Measurements from ENCODE around the gene PPIH.
"Not testable (repeated sequence)": the region's sequence is repeated elsewhere in the genome, so short reads cannot be mapped to it uniquely, and the experiment has no call there.

PPIH gene

DNA sequence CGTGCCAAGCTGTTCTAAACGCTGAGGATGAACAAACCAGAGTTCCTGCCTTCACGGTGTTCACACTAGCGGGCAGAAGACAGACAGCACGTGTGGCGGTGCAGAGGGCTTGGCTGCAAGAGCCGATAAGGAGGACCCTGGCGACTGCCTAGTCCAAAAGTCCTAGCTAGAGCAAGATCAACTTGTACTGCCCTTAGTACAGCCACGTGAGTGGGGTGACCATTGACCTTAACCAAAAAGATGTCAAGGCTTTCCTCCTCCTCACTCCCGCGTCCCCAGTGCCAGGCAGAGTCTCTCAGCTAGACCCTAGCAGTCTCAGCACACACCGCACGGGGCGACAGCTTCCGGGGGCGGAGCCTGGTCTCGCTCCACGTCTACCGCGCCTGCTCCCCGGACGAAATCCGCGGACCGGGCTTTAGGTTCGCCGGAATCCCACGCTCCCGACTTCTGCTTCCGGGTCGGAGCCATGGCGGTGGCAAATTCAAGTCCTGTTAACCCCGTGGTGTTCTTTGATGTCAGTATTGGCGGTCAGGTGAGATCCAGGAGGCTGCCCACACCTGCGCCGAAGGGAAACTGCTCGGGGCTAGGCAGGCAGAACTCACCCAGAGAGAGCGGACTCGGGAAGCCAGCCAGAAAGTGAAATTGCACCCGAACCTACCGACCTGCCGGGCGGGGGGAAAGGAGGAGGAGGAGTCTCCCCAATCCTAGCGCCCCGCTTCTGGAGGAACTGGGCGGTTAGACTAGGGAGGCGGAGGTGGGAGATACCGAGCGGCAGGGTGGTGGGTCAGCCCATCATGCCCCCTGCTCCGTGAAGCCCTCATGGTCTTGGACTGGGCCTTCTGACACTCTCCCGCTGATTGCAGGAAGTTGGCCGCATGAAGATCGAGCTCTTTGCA is at the start of gene PPIH:
Gene PPIH, plus strand, starts transcription at position 443 of the 896 bp plus-strand sequence. Its CDS starts 24 bp downstream, at position 467.
- POLR2A ChIA-PET, result interaction anchor here (0.7 to 2.8 kb wide), 21 partner anchors 8 to 398 kb away, joined by 3 to 32 read pairs (median 4); partner anchors contain the start of genes C1orf50, P3H1 and YBX1

DNA sequence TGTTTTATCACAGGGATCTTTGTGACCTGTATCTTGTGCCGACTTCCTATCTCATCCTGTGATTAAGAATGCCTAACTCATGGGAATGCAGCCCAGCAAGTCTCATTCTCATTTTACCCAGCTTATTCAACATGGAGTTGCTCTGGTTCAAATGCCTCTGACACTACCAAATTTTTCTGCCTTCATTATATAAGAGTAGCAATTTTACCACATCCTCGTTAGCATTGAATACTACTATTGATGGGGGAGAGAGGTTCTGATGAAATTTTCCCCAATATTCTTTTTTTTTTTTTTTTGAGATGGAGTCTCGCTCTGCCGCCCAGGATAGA is 44.5 kb upstream of the PPIH start:
- TF ChIP-seq FOXM1 (IDR thresholded peaks at IDR 0.05; ENCODE audit: borderline replicate concordance) (no peak), ARNT (IDR thresholded peaks at IDR 0.05) (no peak), L3MBTL2 (conservative IDR thresholded peaks at IDR 0.05) (no peak)
- ChIA-PET POLR2A (no interaction called here), CTCF (no interaction called here)
- DNase-seq (ENCODE audit: extremely low spot score), result no peak

More for the DNA sequence above, at the start of gene PPIH:
- CTCF ChIA-PET, result no interaction called here
- peak; percentile 96 for DNase-seq (ENCODE audit: extremely low spot score)
- TF ChIP-seq LEF1 (IDR thresholded peaks at IDR 0.05; ENCODE audit: borderline replicate concordance) (peak; percentile 84), FOXM1 (IDR thresholded peaks at IDR 0.05; ENCODE audit: borderline replicate concordance) (no peak), FOXK2 (IDR thresholded peaks at IDR 0.05) (no peak), ELF4 (IDR thresholded peaks at IDR 0.05) (peak; percentile 78; the same call in 1 of the 2 replicates), L3MBTL2 (conservative IDR thresholded peaks at IDR 0.05) (peak; percentile 98), CTBP1 (IDR thresholded peaks at IDR 0.05; ENCODE audit: borderline replicate concordance) (no peak), SP1 (IDR thresholded peaks at IDR 0.05) (no peak)

DNA sequence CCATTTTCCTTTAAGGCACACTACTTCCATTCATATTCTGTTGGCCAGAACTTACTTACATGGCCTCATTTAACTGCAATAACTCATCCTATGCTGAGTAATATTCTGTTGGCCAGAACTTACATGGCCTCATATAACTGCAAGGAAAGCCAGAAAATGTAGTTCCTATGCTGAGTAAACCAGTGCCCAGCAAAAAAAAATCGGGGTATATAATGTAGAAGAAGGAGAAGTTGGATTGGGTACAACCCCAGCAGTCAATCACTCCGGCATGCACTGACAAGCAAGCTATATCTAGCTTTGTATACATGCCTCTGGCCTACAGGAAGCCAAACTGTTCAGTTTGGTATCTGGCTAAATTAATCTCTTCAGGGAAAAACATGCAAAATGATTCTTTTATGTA is 39.4 kb upstream of the PPIH start:
- no peak for DNase-seq (ENCODE audit: extremely low spot score)
- ChIA-PET POLR2A (no interaction called here), CTCF (no interaction called here)
- no peak for TF ChIP-seq ARNT (IDR thresholded peaks at IDR 0.05)
- no peak for TF ChIP-seq TARDBP (IDR thresholded peaks at IDR 0.05)
- TF ChIP-seq LEF1 (IDR thresholded peaks at IDR 0.05; ENCODE audit: borderline replicate concordance), result no peak
- TF ChIP-seq ZNF384 (IDR thresholded peaks at IDR 0.05), result no peak
- TF ChIP-seq CTBP1 (IDR thresholded peaks at IDR 0.05; ENCODE audit: borderline replicate concordance), result no peak
- TF ChIP-seq SP1 (IDR thresholded peaks at IDR 0.05), result no peak
- TF ChIP-seq FOXM1 (IDR thresholded peaks at IDR 0.05; ENCODE audit: borderline replicate concordance), result no peak
- TF ChIP-seq ELF4 (IDR thresholded peaks at IDR 0.05), result no peak
- no peak for TF ChIP-seq NFRKB (IDR thresholded peaks at IDR 0.05)
- TF ChIP-seq, protein P1, sequence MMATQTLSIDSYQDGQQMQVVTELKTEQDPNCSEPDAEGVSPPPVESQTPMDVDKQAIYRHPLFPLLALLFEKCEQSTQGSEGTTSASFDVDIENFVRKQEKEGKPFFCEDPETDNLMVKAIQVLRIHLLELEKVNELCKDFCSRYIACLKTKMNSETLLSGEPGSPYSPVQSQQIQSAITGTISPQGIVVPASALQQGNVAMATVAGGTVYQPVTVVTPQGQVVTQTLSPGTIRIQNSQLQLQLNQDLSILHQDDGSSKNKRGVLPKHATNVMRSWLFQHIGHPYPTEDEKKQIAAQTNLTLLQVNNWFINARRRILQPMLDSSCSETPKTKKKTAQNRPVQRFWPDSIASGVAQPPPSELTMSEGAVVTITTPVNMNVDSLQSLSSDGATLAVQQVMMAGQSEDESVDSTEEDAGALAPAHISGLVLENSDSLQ (IDR thresholded peaks at IDR 0.05), result no peak
- no peak for TF ChIP-seq BHLHE40 (IDR thresholded peaks at IDR 0.05; ENCODE audit: borderline replicate concordance)

DNA sequence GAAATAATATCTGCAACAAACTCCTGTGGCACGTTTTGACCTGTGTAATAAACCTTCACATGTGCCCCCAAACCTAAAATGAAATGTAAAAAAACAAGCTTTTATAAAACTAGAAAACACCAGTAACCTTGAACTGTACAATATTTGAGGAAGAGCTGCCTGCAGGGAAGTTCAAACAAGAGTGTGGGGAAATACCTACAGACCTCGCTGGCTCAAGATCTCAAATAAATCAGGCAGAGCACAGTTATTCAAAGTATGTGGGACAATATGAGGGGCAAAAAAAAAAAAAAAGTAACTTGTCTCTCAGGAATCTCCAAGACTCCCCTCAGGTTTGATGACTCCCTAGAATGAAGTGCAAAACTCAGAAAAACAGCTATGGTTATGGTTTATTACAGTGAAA is 37.9 kb upstream of the PPIH start:
- no peak for DNase-seq (ENCODE audit: extremely low spot score)
- ChIA-PET CTCF (interaction anchor here (0.6 to 0.9 kb wide), 3 partner anchors 121 to 1819 kb away, joined by 3 to 5 read pairs (median 4); partner anchors contain the start of gene FOXJ3), POLR2A (no interaction called here)
- TF ChIP-seq ELF4 (IDR thresholded peaks at IDR 0.05) (no peak), FOXK2 (IDR thresholded peaks at IDR 0.05) (no peak), ZNF384 (IDR thresholded peaks at IDR 0.05) (no peak)

DNA sequence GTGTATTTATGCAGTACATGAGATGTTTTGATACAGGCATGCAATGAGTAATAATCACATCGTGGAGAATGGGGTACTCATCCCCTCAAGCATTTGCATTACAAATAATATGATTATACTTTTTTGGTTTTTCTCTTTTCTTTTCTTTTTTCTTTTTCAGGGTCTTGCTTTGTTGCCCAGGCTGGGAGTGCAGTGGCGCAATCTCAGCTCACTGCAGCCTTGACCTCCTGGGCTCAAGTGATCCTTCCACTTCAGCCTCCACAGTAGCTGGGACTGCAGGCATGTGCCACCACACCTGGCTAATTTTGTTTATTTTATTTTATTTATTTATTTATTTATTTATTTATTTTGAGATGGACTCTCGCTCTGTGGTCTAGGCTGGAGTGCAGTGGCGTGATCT is 37.0 kb upstream of the PPIH start:
- CTCF ChIA-PET, result interaction anchor here (0.9 kb wide), 1 partner anchor 1820 kb away, joined by 3 read pairs; no protein-coding TSS in a partner anchor
- POLR2A ChIA-PET; DNase-seq (ENCODE audit: extremely low spot score): not testable (repeated sequence)

DNA sequence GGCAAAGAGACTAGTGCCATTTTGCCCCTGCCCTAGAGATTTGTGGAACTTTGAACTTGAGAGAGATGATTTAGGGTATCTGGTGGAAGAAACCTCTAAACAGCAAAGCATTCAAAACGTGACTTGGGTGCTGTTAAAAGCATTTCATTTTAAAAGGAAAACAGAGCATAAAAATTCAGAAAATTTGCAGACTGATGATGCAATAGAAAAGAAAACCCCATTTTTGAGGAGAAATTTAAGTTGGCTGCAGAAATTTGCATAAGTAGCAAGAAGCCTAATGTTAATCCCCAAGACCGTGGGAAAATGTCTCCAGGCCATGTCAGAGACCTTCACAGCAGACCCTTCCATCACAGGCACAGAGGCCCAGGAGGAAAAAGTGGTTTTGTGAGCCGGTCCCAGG is 31.0 kb upstream of the PPIH start:
- DNase-seq (ENCODE audit: extremely low spot score); CTCF ChIA-PET; POLR2A ChIA-PET: not testable (repeated sequence)

DNA sequence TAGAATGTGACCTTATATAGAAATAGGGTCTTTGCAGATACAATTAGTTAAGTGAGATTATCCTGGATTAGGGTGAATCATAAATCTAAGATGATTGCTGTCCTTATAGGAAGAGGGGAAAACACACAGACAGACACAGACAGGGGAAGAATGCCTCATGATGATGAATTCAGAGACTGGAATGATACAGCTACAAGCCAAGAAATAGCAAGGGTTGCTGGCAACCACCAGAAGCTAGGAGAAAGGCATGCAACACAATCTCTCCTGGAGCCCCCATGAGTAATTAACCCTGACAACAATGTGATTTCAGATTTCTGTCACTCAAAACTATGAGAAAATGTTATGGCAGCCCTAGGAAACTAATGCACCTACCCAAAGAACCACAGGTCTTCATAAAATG is 19.1 kb upstream of the PPIH start:
- POLR2A ChIA-PET, result no interaction called here
- no peak for DNase-seq (ENCODE audit: extremely low spot score)
- TF ChIP-seq CTBP1 (IDR thresholded peaks at IDR 0.05; ENCODE audit: borderline replicate concordance), result no peak
- TF ChIP-seq ARNT (IDR thresholded peaks at IDR 0.05), result no peak
- TF ChIP-seq FOXM1 (IDR thresholded peaks at IDR 0.05; ENCODE audit: borderline replicate concordance), result no peak
- TF ChIP-seq HDGF (IDR thresholded peaks at IDR 0.05; ENCODE audit: borderline replicate concordance), result no peak
- no peak for TF ChIP-seq ELF4 (IDR thresholded peaks at IDR 0.05)
- TF ChIP-seq FOXK2 (IDR thresholded peaks at IDR 0.05), result no peak
- TF ChIP-seq SUZ12 (IDR thresholded peaks at IDR 0.05), result no peak
- TF ChIP-seq NFRKB (IDR thresholded peaks at IDR 0.05), result no peak
- TF ChIP-seq ZNF384 (IDR thresholded peaks at IDR 0.05), result no peak
- TF ChIP-seq L3MBTL2 (conservative IDR thresholded peaks at IDR 0.05), result no peak
- TF ChIP-seq BHLHE40 (IDR thresholded peaks at IDR 0.05; ENCODE audit: borderline replicate concordance), result no peak
- TF ChIP-seq, protein P1 (IDR thresholded peaks at IDR 0.05), result no peak
- no peak for TF ChIP-seq LEF1 (IDR thresholded peaks at IDR 0.05; ENCODE audit: borderline replicate concordance)
- no peak for TF ChIP-seq FOXA1 (IDR thresholded peaks at IDR 0.05)
- TF ChIP-seq SP1 (IDR thresholded peaks at IDR 0.05), result no peak
- no peak for TF ChIP-seq TARDBP (IDR thresholded peaks at IDR 0.05)
- CTCF ChIA-PET, result no interaction called here

DNA sequence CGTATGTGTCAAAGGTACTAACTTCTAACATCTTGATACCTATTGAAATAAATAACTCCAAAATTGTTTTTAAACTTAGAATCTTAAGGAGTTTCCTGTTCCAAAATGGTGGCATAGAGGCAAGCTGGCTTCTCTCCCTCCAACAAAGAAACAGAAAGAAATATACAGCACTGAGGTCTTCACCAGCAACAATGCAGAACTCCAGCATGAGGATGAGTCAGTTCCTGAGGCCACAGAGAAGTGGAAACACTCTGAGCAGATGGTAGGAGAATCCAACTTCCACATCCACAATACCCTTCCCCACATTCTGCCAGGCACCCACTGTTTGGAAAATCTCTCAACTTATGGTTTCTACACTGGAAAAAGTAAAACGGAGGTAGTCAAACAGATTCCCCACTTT is 12.2 kb upstream of the PPIH start:
- POLR2A ChIA-PET, result no interaction called here
- DNase-seq (ENCODE audit: extremely low spot score), result no peak
- TF ChIP-seq SP1 (IDR thresholded peaks at IDR 0.05) (no peak), CTBP1 (IDR thresholded peaks at IDR 0.05; ENCODE audit: borderline replicate concordance) (no peak), NFRKB (IDR thresholded peaks at IDR 0.05) (no peak), BHLHE40 (IDR thresholded peaks at IDR 0.05; ENCODE audit: borderline replicate concordance) (no peak), ELF4 (IDR thresholded peaks at IDR 0.05) (no peak), FOXK2 (IDR thresholded peaks at IDR 0.05) (no peak)
- CTCF ChIA-PET, result no interaction called here
